Stimulated activated naive CD8-positive, alpha-beta T cell treated with anti-CD3 and anti-CD28 coated beads, Interleukin-15, amount 100 ng/mL, for 72 hours (primary cell): Measurements from ENCODE around the gene PIGS.

Experiments
- ATAC-seq: fragments of 150-1000 bp; cut with Tn5 transposase; 2 replicates; pipeline ENCODE4 v1.10.0; 2021; ENCODE audit warnings: mild to moderate bottlenecking, moderate library complexity
- DNase-seq, 2 donors: peaks; one replicate each; pipeline ENCODE4 v3.0.0; 2021 to 2022
- H3K27ac Mint-ChIP-seq, 2 donors: one replicate each; pipeline ENCODE4 v1.8.0; 2022; ENCODE audit warnings: mild to moderate bottlenecking in 2 of 2, mixed read lengths in 2 of 2, moderate library complexity in 2 of 2
- H3K27me3 Mint-ChIP-seq: one replicate; pipeline ENCODE4 v1.8.0; 2022; ENCODE audit warnings: mixed read lengths
- H3K4me1 Mint-ChIP-seq: one replicate; pipeline ENCODE4 v1.8.0; 2022; ENCODE audit warnings: mild to moderate bottlenecking, mixed read lengths
- H3K4me3 Mint-ChIP-seq, 2 donors: one replicate each; pipeline ENCODE4 v1.8.0; 2022; ENCODE audit warnings: mild to moderate bottlenecking in 2 of 2, mixed read lengths in 2 of 2, moderate library complexity in 1 of 2
- H3K9me3 Mint-ChIP-seq, 2 donors: one replicate each; pipeline ENCODE4 v1.8.0; 2022; ENCODE audit warnings: mixed read lengths in 2 of 2

PIGS gene

GRCh38 chr17:28518132-28518531, 53.2 kb downstream of the PIGS start:
- Mint-ChIP-seq H3K9me3 (peaks cover 0 to 6% of the 10 kb centered on the region in 2 donors), H3K27me3 (peaks cover 23% of the 10 kb centered on the region), H3K27ac (peak overlapping the region in 1 of 2 donors; percentile 88), H3K4me3 (no peak overlapping the region), H3K4me1 (no peaks in the 10 kb centered on the region)
- DNase-seq (no peak), ATAC-seq (no peak)

- H3K4me3 Mint-ChIP-seq = no peak overlapping the region
- H3K9me3 Mint-ChIP-seq = peaks cover 0 to 6% of the 10 kb centered on the region in 2 donors
- H3K27me3 Mint-ChIP-seq = peaks cover 26% of the 10 kb centered on the region
- H3K4me1 Mint-ChIP-seq = no peaks in the 10 kb centered on the region
- ATAC-seq = no peak
- DNase-seq = no peak
- no peak overlapping the region for H3K27ac Mint-ChIP-seq
Measured at GRCh38 chr17:28515518-28515917, 55.8 kb downstream of the PIGS start.

DNA sequence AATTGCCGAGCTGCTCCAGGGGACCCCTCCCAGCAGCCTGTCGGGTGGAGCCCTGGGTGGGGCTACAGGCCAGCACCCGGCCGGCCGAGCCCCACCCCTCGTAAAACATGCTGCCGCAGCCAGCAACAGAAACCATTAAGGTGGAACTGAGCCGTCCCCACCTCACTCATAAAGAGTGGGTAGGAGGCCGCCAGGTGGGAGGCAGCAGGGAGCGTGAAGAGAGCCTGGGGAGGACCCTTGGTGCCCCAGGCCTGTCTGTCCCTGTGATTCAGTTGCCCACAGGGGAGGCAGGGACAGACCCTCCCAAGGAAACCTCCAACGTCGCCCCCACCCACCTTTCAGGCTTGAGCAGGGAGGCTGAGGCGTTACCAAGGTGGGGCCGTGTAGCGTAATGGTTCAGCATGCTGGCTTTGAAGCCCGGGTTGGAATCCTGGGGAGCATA, 56.7 kb downstream of the PIGS start:
- no peak for ATAC-seq
- H3K4me3 Mint-ChIP-seq = no peak overlapping the region
- peaks cover 0 to 6% of the 10 kb centered on the region in 2 donors for H3K9me3 Mint-ChIP-seq
- H3K4me1 Mint-ChIP-seq = no peaks in the 10 kb centered on the region
- no peak overlapping the region for H3K27ac Mint-ChIP-seq
- H3K27me3 Mint-ChIP-seq = peaks cover 36% of the 10 kb centered on the region
- DNase-seq = no peak

GRCh38 chr17:28513476-28513875, 57.8 kb downstream of the PIGS start:
- Mint-ChIP-seq H3K27ac (no peak overlapping the region), H3K9me3 (peaks cover 0 to 6% of the 10 kb centered on the region in 2 donors), H3K27me3 (peaks cover 36% of the 10 kb centered on the region), H3K4me1 (no peaks in the 10 kb centered on the region), H3K4me3 (no peak overlapping the region)
- DNase-seq (no peak), ATAC-seq (no peak)

GRCh38 chr17:28511858-28512461, 59.4 kb downstream of the PIGS start:
- Mint-ChIP-seq H3K27ac (no peak overlapping the region), H3K4me3 (no peak overlapping the region), H3K27me3 (peaks cover 34% of the 10 kb centered on the region), H3K9me3 (peaks cover 0 to 6% of the 10 kb centered on the region in 2 donors), H3K4me1 (no peaks in the 10 kb centered on the region)
- DNase-seq (no peak), ATAC-seq (no peak)

GRCh38 chr17:28509789-28510188, 61.5 kb downstream of the PIGS start:
- Mint-ChIP-seq H3K27ac (no peak overlapping the region), H3K9me3 (no peaks in the 10 kb centered on the region), H3K4me1 (no peaks in the 10 kb centered on the region), H3K27me3 (peaks cover 40% of the 10 kb centered on the region), H3K4me3 (no peak overlapping the region)
- DNase-seq (no peak), ATAC-seq (no peak)

DNA sequence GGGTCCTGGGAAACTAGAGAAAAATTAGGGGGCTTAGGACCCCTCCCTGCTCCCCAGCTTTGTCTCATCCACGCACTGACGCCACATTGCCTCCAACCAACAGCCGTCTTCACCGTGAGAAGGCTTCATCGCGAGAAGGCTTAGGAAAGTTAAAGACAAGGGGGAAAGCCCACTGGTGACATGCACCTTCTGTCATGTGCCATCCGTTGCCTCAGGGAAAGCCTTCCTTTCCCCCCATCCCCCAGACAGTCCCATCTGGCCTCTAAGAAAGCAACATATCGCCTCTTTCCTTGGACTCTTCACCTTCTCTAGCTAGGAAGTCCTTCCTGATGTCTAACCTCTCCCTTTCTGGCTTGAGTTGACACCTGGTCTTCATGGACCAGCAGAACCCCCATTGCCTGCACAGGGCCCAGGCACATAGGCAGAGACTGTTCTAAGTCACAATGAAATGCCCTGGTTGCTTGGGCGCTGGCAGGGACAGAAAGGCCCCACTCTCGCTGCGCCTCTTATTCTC, 63.1 kb downstream of the PIGS start:
- Mint-ChIP-seq H3K27me3 (peaks cover 40% of the 10 kb centered on the region), H3K9me3 (no peaks in the 10 kb centered on the region), H3K27ac (peak overlapping the region in 1 of 2 donors; percentile 43), H3K4me1 (no peaks in the 10 kb centered on the region), H3K4me3 (no peak overlapping the region)
- ATAC-seq = no peak
- no peak for DNase-seq

- Mint-ChIP-seq H3K9me3 (no peaks in the 10 kb centered on the region), H3K4me3 (no peak overlapping the region), H3K27me3 (peaks cover 39% of the 10 kb centered on the region), H3K4me1 (no peaks in the 10 kb centered on the region), H3K27ac (peak overlapping the region in 1 of 2 donors; percentile 49)
- DNase-seq (no peak), ATAC-seq (no peak)
Measured at GRCh38 chr17:28507567-28508203, 63.6 kb downstream of the PIGS start.

DNA sequence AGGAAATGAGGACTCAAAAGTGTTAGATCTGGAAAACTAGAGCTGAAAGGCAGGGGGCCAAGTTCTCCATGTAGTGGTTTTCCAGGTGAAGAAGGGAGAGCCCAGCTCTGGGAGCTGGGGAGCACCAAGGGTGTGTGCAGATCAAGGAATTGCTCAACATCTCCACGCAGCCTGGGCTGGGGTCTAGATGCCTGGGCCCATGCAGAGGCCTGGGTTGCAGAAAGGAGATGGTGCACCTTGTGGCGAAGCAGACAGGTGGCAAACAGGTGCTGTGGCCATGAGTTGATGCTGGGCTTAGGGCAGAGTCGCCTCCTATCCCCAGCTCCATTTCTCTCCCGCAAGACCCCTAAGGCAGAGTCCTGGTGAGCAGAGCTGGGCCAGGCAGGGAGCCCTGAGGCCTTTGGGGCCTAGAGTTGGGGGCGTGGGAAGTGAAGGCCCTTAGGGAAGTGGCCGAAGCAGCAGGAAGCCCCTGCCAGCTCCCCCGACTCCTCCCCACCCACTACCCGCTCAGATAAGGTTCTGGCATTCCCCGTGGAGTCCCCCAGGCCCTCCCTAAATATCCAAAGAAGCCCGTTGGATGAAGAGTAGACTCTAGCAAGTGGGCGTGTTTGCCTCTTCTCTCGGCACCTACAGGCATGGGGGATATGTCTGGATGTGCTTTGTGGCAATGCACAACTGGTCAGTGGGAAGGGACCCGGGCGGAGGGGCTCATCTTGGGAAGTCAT, 64.4 kb downstream of the PIGS start:
- Mint-ChIP-seq H3K27ac (no peak overlapping the region), H3K4me3 (no peak overlapping the region), H3K9me3 (no peaks in the 10 kb centered on the region), H3K27me3 (peaks cover 39% of the 10 kb centered on the region), H3K4me1 (no peaks in the 10 kb centered on the region)
- DNase-seq = no peak
- ATAC-seq = no peak

DNA sequence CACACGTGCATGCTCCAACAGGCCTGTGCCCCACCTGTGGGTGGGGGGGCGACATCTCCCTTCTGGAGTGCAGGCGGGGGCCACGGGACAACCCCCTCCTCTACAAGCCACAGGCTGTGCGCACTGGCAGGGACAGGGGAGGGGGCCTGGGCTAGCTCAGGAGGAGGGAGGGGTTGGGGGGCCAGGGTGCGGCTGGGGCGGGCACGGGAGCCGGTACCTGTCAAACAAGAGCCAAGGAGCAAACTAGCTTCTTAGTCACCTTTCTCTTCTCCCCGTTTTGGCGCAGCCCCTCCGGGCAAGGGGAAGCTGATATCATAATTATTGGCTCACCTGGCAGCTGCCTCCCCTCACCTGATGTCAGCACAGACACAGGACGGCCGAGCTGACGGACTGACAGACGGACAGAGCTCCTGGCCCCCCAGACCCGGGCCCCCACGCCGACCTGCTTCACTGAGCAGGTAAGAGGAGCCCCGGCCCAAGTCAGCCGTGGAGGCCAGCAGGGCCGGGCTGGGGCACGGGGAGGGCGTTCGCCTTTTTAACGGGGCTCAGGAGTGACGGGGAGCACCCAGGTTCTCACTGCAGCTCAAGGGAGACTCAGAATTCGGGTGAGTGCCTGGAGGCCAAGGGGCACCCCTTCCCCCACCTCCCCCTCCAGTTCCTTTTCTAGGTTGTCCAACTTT, 65.2 kb downstream of the PIGS start, which contains the start of gene FOXN1:
TSS of gene FOXN1 (plus strand) at position 363 of the 680 bp plus-strand sequence. CDS start 17,622 bp downstream, outside the sequence.
- no peak for ATAC-seq
- Mint-ChIP-seq H3K4me3 (no peak within 1 kb of the TSS), H3K27ac (no peak within 1 kb of the TSS), H3K4me1 (no peaks in the 10 kb centered on the region), H3K27me3 (peaks cover 39% of the 10 kb centered on the region), H3K9me3 (no peaks in the 10 kb centered on the region)
- no peak for DNase-seq

- ATAC-seq = no peak
Measured at GRCh38 chr17:28503420-28503819, 67.9 kb downstream of the PIGS start.

More at GRCh38 chr17:28503420-28503819, 67.9 kb downstream of the PIGS start:
- peak overlapping the region in 1 of 2 donors; percentile 19 for H3K27ac Mint-ChIP-seq
- H3K4me3 Mint-ChIP-seq = no peak overlapping the region
- no peaks in the 10 kb centered on the region for H3K9me3 Mint-ChIP-seq
- no peaks in the 10 kb centered on the region for H3K4me1 Mint-ChIP-seq
- no peak for DNase-seq
- H3K27me3 Mint-ChIP-seq = peaks cover 17% of the 10 kb centered on the region
